Measurements from ENCODE around the gene KLHL14. TPM values are rescaled to one million over a fixed set of nuclear protein-coding genes. Genes with fewer than 3 reads are reported as not detected.
A peak's percentile ranks its signal among the peaks of the same experiment; 100 is the strongest.

Gene KLHL14
- total and polyA plus RNA-seq, 2 donors (not counting 1 experiment from before 2014, with no cell fraction given), result 18.5 to 42.5 TPM

- H3K9me3 Mint-ChIP-seq (ENCODE audit: insufficient read depth), result no peaks in the 10 kb centered on the region
- H3K27ac Mint-ChIP-seq, result peak overlapping the region; percentile 85
- peak overlapping the region in 1 of 5 experiments; percentile 34 for H3K4me3 ChIP-seq (ENCODE audit: control extremely low read depth in 1 of 5, extremely low read depth in 1 of 5, insufficient read depth in 1 of 5, low read depth in 2 of 5, low read length in 4 of 5)
- H3K4me3 Mint-ChIP-seq, result peak overlapping the region; percentile 55
- CTCF ChIA-PET, result interaction anchor here (1.0 to 2.2 kb wide), 4 partner anchors 9 to 44 kb away, joined by 3 to 12 read pairs (median 4); partner anchors contain the start of gene KLHL14
- H3K36me3 ChIP-seq (replicated peaks in 1 of 2; ENCODE audit: control extremely low read depth in 1 of 2, control insufficient read depth in 1 of 2, extremely low read depth in 1 of 2, insufficient read depth in 2 of 2, low read length in 1 of 2), result peaks cover 0 to 5% of the 10 kb centered on the region in 2 experiments
- intact Hi-C loops (cut with micrococcal nuclease), result loop anchor here (2.0 kb wide), 2 partner anchors 42 to 46 kb away; no protein-coding TSS in a partner anchor
- POLR2A ChIA-PET, result interaction anchor here (0.6 to 1.9 kb wide), 4 partner anchors 9 to 670 kb away, joined by 3 to 15 read pairs (median 4); no protein-coding TSS in a partner anchor
- TF ChIP-seq EZH2 (IDR thresholded peaks at IDR 0.05; ENCODE audit: borderline replicate concordance, insufficient read depth, low read depth, low read length, poor library complexity, severe bottlenecking), result no peak
- TF ChIP-seq CTCF (IDR thresholded peaks at IDR 0.05), result no peak
- H3K27ac ChIP-seq (ENCODE audit: low read length in 2 of 2), result peak overlapping the region; percentile 76 to 81
- H3K9ac ChIP-seq (ENCODE audit: low read length), result no peak overlapping the region
- H3K79me2 ChIP-seq (ENCODE audit: control insufficient read depth, insufficient read depth, low read length), result peaks cover 67% of the 10 kb centered on the region
- peaks cover 78% of the 10 kb centered on the region for H3K4me1 Mint-ChIP-seq
- DNase-seq (peak; percentile 23), ATAC-seq (ENCODE audit: low read depth) (no peak)
- H3K9me3 ChIP-seq (ENCODE audit: control extremely low read depth in 1 of 3, control insufficient read depth in 2 of 3, insufficient read depth in 1 of 3, low read length in 2 of 3), result no peaks in the 10 kb centered on the region
- no CpG with 5 or more reads among the region's 1 CpG for WGBS (ENCODE audit: insufficient coverage)
- H3K4me2 ChIP-seq (replicated peaks; ENCODE audit: low read depth, low read length, poor library complexity, severe bottlenecking), result peak overlapping the region; percentile 69
- H2AFZ ChIP-seq (ENCODE audit: insufficient read depth, low read depth, low read length, poor library complexity, severe bottlenecking), result no peak overlapping the region
- peaks cover 56 to 91% of the 10 kb centered on the region in 2 donors for H3K4me1 ChIP-seq (ENCODE audit: control insufficient read depth in 2 of 2, insufficient read depth in 2 of 2, low read length in 2 of 2)
- H3K27me3 Mint-ChIP-seq, result no peaks in the 10 kb centered on the region
- H3K27me3 ChIP-seq (replicated peaks in 1 of 4; ENCODE audit: control extremely low read depth in 1 of 4, control insufficient read depth in 3 of 4, insufficient read depth in 4 of 4, low read length in 3 of 4), result no peaks in the 10 kb centered on the region
- no peaks in the 10 kb centered on the region for H4K20me1 ChIP-seq (ENCODE audit: control insufficient read depth, insufficient read depth, low read length, poor library complexity, severe bottlenecking)
Measured at GRCh38 chr18:32761231-32761630, 11.6 kb downstream of the KLHL14 start.

- H3K9me3 ChIP-seq (ENCODE audit: control extremely low read depth in 1 of 3, control insufficient read depth in 2 of 3, insufficient read depth in 1 of 3, low read length in 2 of 3), result no peaks in the 10 kb centered on the region
- no peaks in the 10 kb centered on the region for H4K20me1 ChIP-seq (ENCODE audit: control insufficient read depth, insufficient read depth, low read length, poor library complexity, severe bottlenecking)
- peak overlapping the region in 2 of 5 experiments; percentile 20 to 34 for H3K4me3 ChIP-seq (ENCODE audit: control extremely low read depth in 1 of 5, extremely low read depth in 1 of 5, insufficient read depth in 1 of 5, low read depth in 2 of 5, low read length in 4 of 5)
- TF ChIP-seq CTCF (IDR thresholded peaks at IDR 0.05), result no peak
- H3K4me3 Mint-ChIP-seq, result peak overlapping the region; percentile 52
- ChIA-PET POLR2A (interaction anchor here (0.7 to 1.9 kb wide), 4 partner anchors 10 to 163 kb away, joined by 3 to 15 read pairs (median 3); no protein-coding TSS in a partner anchor), CTCF (interaction anchor here (1.0 to 2.2 kb wide), 4 partner anchors 10 to 44 kb away, joined by 3 to 12 read pairs (median 4); partner anchors contain the start of gene KLHL14)
- 0% methylated on average over 1 of the region's 6 CpGs for WGBS (ENCODE audit: insufficient coverage)
- DNase-seq (peak; percentile 91), ATAC-seq (ENCODE audit: low read depth) (peak; percentile 99)
- peaks cover 60 to 91% of the 10 kb centered on the region in 2 donors for H3K4me1 ChIP-seq (ENCODE audit: control insufficient read depth in 2 of 2, insufficient read depth in 2 of 2, low read length in 2 of 2)
- peaks cover 84% of the 10 kb centered on the region for H3K4me1 Mint-ChIP-seq
- no peaks in the 10 kb centered on the region for H3K27me3 Mint-ChIP-seq
- peak overlapping the region; percentile 81 for H3K27ac Mint-ChIP-seq
- no peaks in the 10 kb centered on the region for H3K9me3 Mint-ChIP-seq (ENCODE audit: insufficient read depth)
- peak overlapping the region; percentile 24 for H3K9ac ChIP-seq (ENCODE audit: low read length)
- peak overlapping the region; percentile 76 to 81 for H3K27ac ChIP-seq (ENCODE audit: low read length in 2 of 2)
- H2AFZ ChIP-seq (ENCODE audit: insufficient read depth, low read depth, low read length, poor library complexity, severe bottlenecking), result no peak overlapping the region
- H3K27me3 ChIP-seq (replicated peaks in 1 of 4; ENCODE audit: control extremely low read depth in 1 of 4, control insufficient read depth in 3 of 4, insufficient read depth in 4 of 4, low read length in 3 of 4), result no peaks in the 10 kb centered on the region
- H3K79me2 ChIP-seq (ENCODE audit: control insufficient read depth, insufficient read depth, low read length), result peaks cover 70% of the 10 kb centered on the region
- intact Hi-C loops (cut with micrococcal nuclease), result loop anchor here (1.0 to 2.0 kb wide), 5 partner anchors 12 to 124 kb away; no protein-coding TSS in a partner anchor
- H3K4me2 ChIP-seq (replicated peaks; ENCODE audit: low read depth, low read length, poor library complexity, severe bottlenecking), result peak overlapping the region; percentile 69
- H3K36me3 ChIP-seq (replicated peaks in 1 of 2; ENCODE audit: control extremely low read depth in 1 of 2, control insufficient read depth in 1 of 2, extremely low read depth in 1 of 2, insufficient read depth in 2 of 2, low read length in 1 of 2), result peaks cover 0 to 5% of the 10 kb centered on the region in 2 experiments
Measured at GRCh38 chr18:32760391-32760790, 12.4 kb downstream of the KLHL14 start.
